Measurements from ENCODE around the gene CBLB. TPM values are rescaled to one million over a fixed set of nuclear protein-coding genes. Genes with fewer than 3 reads are reported as not detected.
"Not testable (repeated sequence)": the region's sequence is repeated elsewhere in the genome, so short reads cannot be mapped to it uniquely, and the experiment has no call there.

Gene CBLB
- total RNA-seq, 2 donors from 2014 or later: 28.2 to 62.8 TPM

DNA sequence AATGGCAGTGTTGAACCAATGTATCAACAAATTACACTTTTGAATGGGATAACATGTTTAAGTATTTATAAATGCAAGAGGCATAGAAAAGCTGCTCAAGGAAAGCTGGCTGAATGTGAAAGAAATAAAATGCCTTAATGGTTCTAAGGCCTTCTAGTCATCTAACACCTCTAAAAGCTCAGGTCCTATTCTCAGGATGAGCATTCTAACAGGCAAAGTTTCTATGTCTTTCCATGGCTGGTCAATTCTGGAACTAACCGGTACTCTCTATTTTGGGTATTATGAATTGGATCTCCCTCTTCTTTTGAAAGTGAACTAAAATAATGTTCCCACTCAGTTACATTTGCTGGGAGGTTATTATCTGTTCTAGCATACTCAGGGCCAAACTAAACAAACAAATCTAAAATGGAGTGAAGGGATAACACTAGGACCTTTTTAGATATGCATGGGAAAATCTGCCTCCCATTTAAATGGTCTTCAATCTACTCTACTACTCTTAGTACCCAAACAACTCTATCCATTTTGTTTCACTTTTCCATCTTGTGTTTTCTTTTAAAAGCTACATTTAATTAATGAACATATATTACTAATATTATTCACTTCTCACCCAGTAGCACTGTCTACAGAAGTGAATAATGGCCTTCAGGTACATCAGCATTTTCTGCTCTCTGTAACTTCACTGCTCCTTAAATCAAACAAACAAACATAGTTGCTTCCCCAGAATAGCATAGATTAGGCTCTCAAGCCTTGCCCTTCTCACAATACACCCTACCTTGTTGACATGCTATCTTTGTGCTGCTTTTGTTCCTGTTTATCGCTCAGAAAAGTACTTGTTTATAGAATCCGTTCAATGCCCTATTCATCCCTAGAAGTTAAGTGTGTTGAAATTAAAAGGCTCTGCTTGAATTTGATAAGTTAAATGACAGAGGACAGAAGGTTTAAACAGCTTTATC lies 46.4 kb downstream of the CBLB start:
- H3K4me1 ChIP-seq (replicated peaks): no peaks in the 10 kb centered on the region
- no peaks in the 10 kb centered on the region for H3K27me3 ChIP-seq (replicated peaks; ENCODE audit: insufficient read depth)
- no peak for DNase-seq (ENCODE audit: low spot score)
- H3K36me3 ChIP-seq: no peaks in the 10 kb centered on the region
- no peak overlapping the region for H3K4me3 ChIP-seq
- intact Hi-C loops (cut with DNase I): no loop called here
- no peak for TF ChIP-seq POLR2A (IDR thresholded peaks at IDR 0.05)
- no peak for TF ChIP-seq POLR2AphosphoS5 (IDR thresholded peaks at IDR 0.05)
- TF ChIP-seq, protein P1, sequence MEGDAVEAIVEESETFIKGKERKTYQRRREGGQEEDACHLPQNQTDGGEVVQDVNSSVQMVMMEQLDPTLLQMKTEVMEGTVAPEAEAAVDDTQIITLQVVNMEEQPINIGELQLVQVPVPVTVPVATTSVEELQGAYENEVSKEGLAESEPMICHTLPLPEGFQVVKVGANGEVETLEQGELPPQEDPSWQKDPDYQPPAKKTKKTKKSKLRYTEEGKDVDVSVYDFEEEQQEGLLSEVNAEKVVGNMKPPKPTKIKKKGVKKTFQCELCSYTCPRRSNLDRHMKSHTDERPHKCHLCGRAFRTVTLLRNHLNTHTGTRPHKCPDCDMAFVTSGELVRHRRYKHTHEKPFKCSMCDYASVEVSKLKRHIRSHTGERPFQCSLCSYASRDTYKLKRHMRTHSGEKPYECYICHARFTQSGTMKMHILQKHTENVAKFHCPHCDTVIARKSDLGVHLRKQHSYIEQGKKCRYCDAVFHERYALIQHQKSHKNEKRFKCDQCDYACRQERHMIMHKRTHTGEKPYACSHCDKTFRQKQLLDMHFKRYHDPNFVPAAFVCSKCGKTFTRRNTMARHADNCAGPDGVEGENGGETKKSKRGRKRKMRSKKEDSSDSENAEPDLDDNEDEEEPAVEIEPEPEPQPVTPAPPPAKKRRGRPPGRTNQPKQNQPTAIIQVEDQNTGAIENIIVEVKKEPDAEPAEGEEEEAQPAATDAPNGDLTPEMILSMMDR (IDR thresholded peaks at IDR 0.05): no peak
- H3K27ac ChIP-seq: peak overlapping the region in 1 of 2 donors; percentile 26
- 58% methylated on average over 3 of the region's 3 CpGs for WGBS
- H3K9me3 ChIP-seq: no peaks in the 10 kb centered on the region

- no peak for DNase-seq (ENCODE audit: low spot score)
- Histone ChIP-seq H3K27ac (no peak overlapping the region), H3K36me3 (no peaks in the 10 kb centered on the region), H3K4me3 (no peak overlapping the region), H3K27me3 (replicated peaks; ENCODE audit: insufficient read depth) (no peaks in the 10 kb centered on the region), H3K4me1 (replicated peaks) (no peaks in the 10 kb centered on the region), H3K9me3 (no peaks in the 10 kb centered on the region)
- 84% methylated on average over 2 of the region's 2 CpGs for WGBS
- intact Hi-C loops (cut with DNase I): no loop called here
- TF ChIP-seq, protein P1 (IDR thresholded peaks at IDR 0.05): no peak
- TF ChIP-seq POLR2A (IDR thresholded peaks at IDR 0.05) (no peak), POLR2AphosphoS5 (IDR thresholded peaks at IDR 0.05) (no peak)
Observed at GRCh38 chr3:105821433-105821832, 47.4 kb downstream of the CBLB start.

- WGBS: 85% methylated on average over 2 of the region's 2 CpGs
- Histone ChIP-seq H3K27ac (no peak overlapping the region), H3K27me3 (replicated peaks; ENCODE audit: insufficient read depth) (no peaks in the 10 kb centered on the region), H3K4me1 (replicated peaks) (no peaks in the 10 kb centered on the region), H3K36me3 (no peaks in the 10 kb centered on the region), H3K4me3 (no peak overlapping the region), H3K9me3 (no peaks in the 10 kb centered on the region)
- intact Hi-C loops (cut with DNase I): no loop called here
- TF ChIP-seq POLR2AphosphoS5 (IDR thresholded peaks at IDR 0.05): no peak
- TF ChIP-seq POLR2A (IDR thresholded peaks at IDR 0.05): no peak
- TF ChIP-seq, protein P1 (IDR thresholded peaks at IDR 0.05): no peak
- DNase-seq (ENCODE audit: low spot score): no peak
Observed at GRCh38 chr3:105816833-105817232, 52.0 kb downstream of the CBLB start.

GRCh38 chr3:105815331-105815730 lies 53.5 kb downstream of the CBLB start:
- H3K27me3 ChIP-seq (replicated peaks; ENCODE audit: insufficient read depth); H3K9me3 ChIP-seq; H3K4me1 ChIP-seq (replicated peaks); H3K4me3 ChIP-seq; DNase-seq (ENCODE audit: low spot score); intact Hi-C loops (cut with DNase I); H3K36me3 ChIP-seq; H3K27ac ChIP-seq: not testable (repeated sequence)
- WGBS: 94% methylated on average over 3 of the region's 3 CpGs

- peaks cover 4% of the 10 kb centered on the region for H3K4me1 ChIP-seq (replicated peaks)
- 65% methylated on average over 1 of the region's 1 CpG for WGBS
- no peaks in the 10 kb centered on the region for H3K27me3 ChIP-seq (replicated peaks; ENCODE audit: insufficient read depth)
- no peak for DNase-seq (ENCODE audit: low spot score)
- no peak overlapping the region for H3K4me3 ChIP-seq
- intact Hi-C loops (cut with DNase I): no loop called here
- H3K36me3 ChIP-seq: no peaks in the 10 kb centered on the region
- H3K27ac ChIP-seq: no peak overlapping the region
- TF ChIP-seq, protein P1 (IDR thresholded peaks at IDR 0.05): no peak
- TF ChIP-seq POLR2A (IDR thresholded peaks at IDR 0.05) (no peak), POLR2AphosphoS5 (IDR thresholded peaks at IDR 0.05) (no peak)
- H3K9me3 ChIP-seq: no peaks in the 10 kb centered on the region
Observed at GRCh38 chr3:105813710-105814109, 55.1 kb downstream of the CBLB start.

All from prostate gland (tissue), 2 donors.